ENCODE data around the gene TSPAN33.

TSPAN33 gene

GRCh38 chr7:129186749-129187260 is 42.3 kb downstream of the TSPAN33 start:
- H3K36me3 Mint-ChIP-seq (ENCODE audit: low read depth): peaks cover 6% of the 10 kb centered on the region
- peaks cover 9% of the 10 kb centered on the region for H3K9me3 Mint-ChIP-seq
- peaks cover 39% of the 10 kb centered on the region for H3K4me1 Mint-ChIP-seq
- no peak for DNase-seq
- H3K27me3 Mint-ChIP-seq (ENCODE audit: low read depth, poor library complexity): peaks cover 19% of the 10 kb centered on the region
- no peak for TF ChIP-seq CTCF (IDR thresholded peaks at IDR 0.05)
- no peak overlapping the region for H3K27ac Mint-ChIP-seq
- H3K4me3 Mint-ChIP-seq: no peak overlapping the region

- Mint-ChIP-seq H3K4me1 (peaks cover 48% of the 10 kb centered on the region), H3K27me3 (ENCODE audit: low read depth, poor library complexity) (peaks cover 20% of the 10 kb centered on the region), H3K36me3 (ENCODE audit: low read depth) (peaks cover 16% of the 10 kb centered on the region), H3K27ac (peak overlapping the region; percentile 79), H3K9me3 (peaks cover 6% of the 10 kb centered on the region), H3K4me3 (peak overlapping the region; percentile 81)
- no peak for DNase-seq
- TF ChIP-seq CTCF (IDR thresholded peaks at IDR 0.05): no peak
Measured at GRCh38 chr7:129187681-129188371, 43.3 kb downstream of the TSPAN33 start.

- no peak for TF ChIP-seq CTCF (IDR thresholded peaks at IDR 0.05)
- Mint-ChIP-seq H3K27me3 (ENCODE audit: low read depth, poor library complexity) (peaks cover 20% of the 10 kb centered on the region), H3K36me3 (ENCODE audit: low read depth) (peaks cover 22% of the 10 kb centered on the region), H3K27ac (peak within 1 kb of the TSS; percentile 79), H3K9me3 (peaks cover 9% of the 10 kb centered on the region), H3K4me1 (peaks cover 48% of the 10 kb centered on the region), H3K4me3 (peak within 1 kb of the TSS; percentile 99)
- peak; percentile 87 for DNase-seq
Measured at GRCh38 chr7:129188372-129188891, 43.9 kb downstream of the TSPAN33 start, which contains the start of gene SMO. TSS of gene SMO (plus strand) at chr7:129188633. CDS start at chr7:129189152, 519 bp downstream.

- peaks cover 23% of the 10 kb centered on the region for H3K36me3 Mint-ChIP-seq (ENCODE audit: low read depth)
- peak overlapping the region; percentile 99 for H3K4me3 Mint-ChIP-seq
- H3K9me3 Mint-ChIP-seq: peaks cover 4% of the 10 kb centered on the region
- TF ChIP-seq CTCF (IDR thresholded peaks at IDR 0.05): no peak
- peaks cover 20% of the 10 kb centered on the region for H3K27me3 Mint-ChIP-seq (ENCODE audit: low read depth, poor library complexity)
- peak; percentile 60 for DNase-seq
- peak overlapping the region; percentile 43 for H3K27ac Mint-ChIP-seq
- H3K4me1 Mint-ChIP-seq: peaks cover 48% of the 10 kb centered on the region
Measured at GRCh38 chr7:129188892-129189660, 44.6 kb downstream of the TSPAN33 start.

GRCh38 chr7:129189661-129190310 is 45.3 kb downstream of the TSPAN33 start:
- Mint-ChIP-seq H3K9me3 (peaks cover 10% of the 10 kb centered on the region), H3K4me1 (peaks cover 48% of the 10 kb centered on the region), H3K27ac (peak overlapping the region; percentile 43), H3K36me3 (ENCODE audit: low read depth) (peaks cover 30% of the 10 kb centered on the region), H3K4me3 (peak overlapping the region; percentile 99), H3K27me3 (ENCODE audit: low read depth, poor library complexity) (peaks cover 20% of the 10 kb centered on the region)
- TF ChIP-seq CTCF (IDR thresholded peaks at IDR 0.05): no peak
- DNase-seq: no peak
